ENCODE data around the gene DPYD. TPM values are rescaled to one million over a fixed set of nuclear protein-coding genes. Genes with fewer than 3 reads are reported as not detected.

Gene DPYD
- total and polyA plus RNA-seq, 9 of the 15 experiments (the other 6 are each of a cell fraction or from before 2014, with no cell fraction given), result 0.03 to 0.25 (median 0.08) TPM; not detected in 2

GRCh38 chr1:97832481-97832880 is 88.4 kb downstream of the DPYD start:
- intact Hi-C loops (cut with micrococcal nuclease) (no loop called here), in situ Hi-C loops (cut with MboI) (no loop called here)
- H3K4me3 ChIP-seq, result no peak overlapping the region

More at GRCh38 chr1:97832481-97832880, 88.4 kb downstream of the DPYD start:
- H3K36me3 ChIP-seq (ENCODE audit: control insufficient read depth, insufficient read depth, low read length), result no peaks in the 10 kb centered on the region
- ATAC-seq (no peak), DNase-seq (ENCODE audit: extremely low read depth in 1 of 4, low spot score in 3 of 4) (no peak), FAIRE-seq (no peak)
- H3K79me2 ChIP-seq (ENCODE audit: control insufficient read depth, insufficient read depth, low read length), result no peaks in the 10 kb centered on the region
- no peak overlapping the region for H3K9ac ChIP-seq (ENCODE audit: insufficient read depth in 1 of 2, low read depth in 2 of 2, low read length in 2 of 2)
- TF ChIP-seq ZBED1 (IDR thresholded peaks at IDR 0.05), result no peak
- no peak for TF ChIP-seq MEF2D (tag; conservative IDR thresholded peaks at IDR 0.05; ENCODE audit: low read depth)
- no peak for TF ChIP-seq NFE2 (IDR thresholded peaks at IDR 0.05; ENCODE audit: low read depth)
- no peak for TF ChIP-seq POLR3G (IDR thresholded peaks at IDR 0.05; ENCODE audit: extremely low read depth, insufficient read length, insufficient replicate concordance)
- no peak for TF ChIP-seq L3MBTL2 (IDR thresholded peaks at IDR 0.05)
- no peak for TF ChIP-seq E2F3 (CRISPR knock-in tag; IDR thresholded peaks at IDR 0.05)
- TF ChIP-seq ATF3 (IDR thresholded peaks at IDR 0.05), result no peak
- no peak for TF ChIP-seq ATF3 (CRISPR knock-in tag; conservative IDR thresholded peaks at IDR 0.05)
- no peak for TF ChIP-seq ZNF212 (CRISPR knock-in tag; IDR thresholded peaks at IDR 0.05)
- no peak for TF ChIP-seq NR2F6 (CRISPR knock-in tag; IDR thresholded peaks at IDR 0.05)
- TF ChIP-seq ZNF511 (CRISPR knock-in tag; IDR thresholded peaks at IDR 0.05), result no peak
- no peak for TF ChIP-seq SMARCA5 (IDR thresholded peaks at IDR 0.05)
- no peak for TF ChIP-seq MXI1 (IDR thresholded peaks at IDR 0.05; ENCODE audit: low read depth, low read length)
- TF ChIP-seq ZKSCAN8 (CRISPR knock-in tag; IDR thresholded peaks at IDR 0.05), result no peak
- CTCF ChIA-PET (ENCODE audit: low intra/inter-chr PET ratio), result no interaction called here
- BruUV-seq (replicated peaks), result no TSS peak
- no peaks in the 10 kb centered on the region for H3K27me3 ChIP-seq (ENCODE audit: control insufficient read depth in 2 of 2, insufficient read depth in 2 of 2, low read length in 2 of 2)
- 0% methylated on average over 1 of the region's 1 CpG for WGBS (ENCODE audit: insufficient coverage, low coverage, missing lambda C conversion rate)
- POLR2A ChIA-PET, result no interaction called here
- no peak overlapping the region for H3K27ac ChIP-seq (ENCODE audit: extremely low read depth, low read depth, low read length)
- H3K4me2 ChIP-seq (ENCODE audit: insufficient read depth, low read length), result no peak overlapping the region
- no peaks in the 10 kb centered on the region for H3K9me1 ChIP-seq (ENCODE audit: control insufficient read depth, insufficient read depth, low read length)
- no peaks in the 10 kb centered on the region for H3K9me3 ChIP-seq (replicated peaks; ENCODE audit: control insufficient read depth, insufficient read depth, low read depth, low read length)
- H4K20me1 ChIP-seq (replicated peaks; ENCODE audit: control insufficient read depth, insufficient read depth, low read length), result no peaks in the 10 kb centered on the region
- no peaks in the 10 kb centered on the region for H3K4me1 ChIP-seq (replicated peaks in 1 of 2; ENCODE audit: control insufficient read depth in 2 of 2, insufficient read depth in 2 of 2, low read length in 2 of 2)
- H2AFZ ChIP-seq (ENCODE audit: low read depth, low read length), result no peak overlapping the region
